ENCODE measurements around the gene PEPD. TPM values are rescaled to one million over a fixed set of nuclear protein-coding genes. Genes with fewer than 3 reads are reported as not detected.

The PEPD gene
- total and polyA plus RNA-seq, 2 of the 4 experiments (the other 2 are of a cell fraction) = 36.7 to 88.4 TPM

DNA sequence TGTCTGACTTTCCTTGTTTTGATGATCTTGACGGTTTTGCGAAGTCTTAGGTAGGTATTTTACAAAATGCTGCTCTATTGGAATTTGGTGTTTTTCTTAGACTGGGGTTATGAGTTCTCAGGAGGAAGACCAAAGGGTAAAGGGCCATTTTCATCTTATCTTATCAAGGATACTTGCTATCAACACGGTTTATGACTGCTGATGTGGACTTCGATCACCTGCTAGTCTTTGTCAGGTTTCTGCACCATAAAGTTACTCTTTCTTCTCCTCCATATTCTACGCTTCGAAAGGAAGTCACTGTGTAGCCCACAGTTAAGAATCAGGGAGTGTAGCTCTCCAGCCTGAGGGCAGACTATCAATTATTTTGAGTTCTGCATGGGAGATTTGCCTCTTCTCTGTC, 155.5 kb downstream of the PEPD start:
- Histone ChIP-seq H4K8ac (ENCODE audit: low read depth in 2 of 2, low read length in 2 of 2) (no peak overlapping the region), H3K36me3 (ENCODE audit: control insufficient read depth, insufficient read depth, low read length) (no peaks in the 10 kb centered on the region), H3K4me2 (ENCODE audit: low read depth, low read length) (no peak overlapping the region), H3K56ac (ENCODE audit: extremely low read depth, insufficient read depth, low read length) (no peak overlapping the region), H3K18ac (ENCODE audit: low read depth, low read length) (no peak overlapping the region), H4K20me1 (ENCODE audit: insufficient read depth, low read length) (no peaks in the 10 kb centered on the region), H3K27ac (ENCODE audit: insufficient read depth, low read length) (no peak overlapping the region), H3K23ac (ENCODE audit: low read depth, low read length) (no peak overlapping the region), H2AK9ac (replicated peaks; ENCODE audit: low read depth, low read length, poor library complexity) (no peak overlapping the region), H4K5ac (ENCODE audit: low read depth, low read length) (no peak overlapping the region), H2AFZ (replicated peaks; ENCODE audit: low read length, poor library complexity) (no peak overlapping the region), H2BK120ac (ENCODE audit: low read depth, low read length) (no peak overlapping the region), H2BK15ac (ENCODE audit: low read depth, low read length) (no peak overlapping the region), H3K14ac (replicated peaks; ENCODE audit: low read depth, low read length) (no peak overlapping the region), H2AK5ac (ENCODE audit: low read depth, low read length) (no peak overlapping the region), H3K79me1 (ENCODE audit: low read depth in 1 of 2, low read length in 2 of 2) (no peaks in the 10 kb centered on the region), H3K4me1 (ENCODE audit: control insufficient read depth, insufficient read depth, low read length) (no peaks in the 10 kb centered on the region), H3K4ac (ENCODE audit: low read depth, low read length) (no peak overlapping the region), H4K91ac (ENCODE audit: insufficient read depth, low read depth, low read length) (no peak overlapping the region), H3K9ac (ENCODE audit: low read depth, low read length) (no peak overlapping the region), H3K9me1 (ENCODE audit: insufficient read depth, low read length) (no peaks in the 10 kb centered on the region), H2BK20ac (ENCODE audit: low read depth, low read length) (no peak overlapping the region), H3K9me3 (ENCODE audit: control insufficient read depth, insufficient read depth, low read length) (no peaks in the 10 kb centered on the region), H3K27me3 (ENCODE audit: control insufficient read depth, insufficient read depth, low read length) (peaks cover 45% of the 10 kb centered on the region), H2BK5ac (ENCODE audit: low read depth, low read length, poor library complexity, severe bottlenecking) (no peak overlapping the region), H3K4me3 (ENCODE audit: insufficient read depth, low read depth, low read length) (no peak overlapping the region)
- CTCF ChIA-PET = no interaction called here
- no CpG with 5 or more reads among the region's 6 CpGs for WGBS, 2 experiments (ENCODE audit: extremely low coverage in 2 of 2, insufficient read length in 1 of 2)
- no TSS peak for BruUV-seq (replicated peaks)
- in situ Hi-C loops (cut with MboI; ENCODE audit: low sequenced_read_pairs) = no loop called here
- intact Hi-C loops (cut with micrococcal nuclease) = no loop called here
- POLR2A ChIA-PET (ENCODE audit: unreplicated experiment) = no interaction called here
- no peak for ATAC-seq (ENCODE audit: low read depth)
- dilution Hi-C loops (cut with HindIII; ENCODE audit: low sequenced_read_pairs, unreplicated experiment) = no loop called here
- no peak for DNase-seq
- TF ChIP-seq NFE2L2 (IDR thresholded peaks at IDR 0.05; ENCODE audit: low read depth, low read length) = no peak
- no peak for TF ChIP-seq MAZ (IDR thresholded peaks at IDR 0.05; ENCODE audit: borderline replicate concordance, low read depth, low read length)
- TF ChIP-seq RCOR1 (IDR thresholded peaks at IDR 0.05; ENCODE audit: insufficient replicate concordance, low read length) = no peak
- TF ChIP-seq BHLHE40 (IDR thresholded peaks at IDR 0.05; ENCODE audit: low read depth, low read length) = no peak
- TF ChIP-seq SMC3 (IDR thresholded peaks at IDR 0.05; ENCODE audit: low read depth, low read length) = no peak
- TF ChIP-seq, protein P1, sequence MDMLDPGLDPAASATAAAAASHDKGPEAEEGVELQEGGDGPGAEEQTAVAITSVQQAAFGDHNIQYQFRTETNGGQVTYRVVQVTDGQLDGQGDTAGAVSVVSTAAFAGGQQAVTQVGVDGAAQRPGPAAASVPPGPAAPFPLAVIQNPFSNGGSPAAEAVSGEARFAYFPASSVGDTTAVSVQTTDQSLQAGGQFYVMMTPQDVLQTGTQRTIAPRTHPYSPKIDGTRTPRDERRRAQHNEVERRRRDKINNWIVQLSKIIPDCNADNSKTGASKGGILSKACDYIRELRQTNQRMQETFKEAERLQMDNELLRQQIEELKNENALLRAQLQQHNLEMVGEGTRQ (IDR thresholded peaks at IDR 0.05; ENCODE audit: low read depth, low read length) = no peak
- TF ChIP-seq CEBPB (IDR thresholded peaks at IDR 0.05; ENCODE audit: low read depth, low read length) = no peak
- TF ChIP-seq RFX5 (IDR thresholded peaks at IDR 0.05; ENCODE audit: low read depth, low read length) = no peak
- no peak for TF ChIP-seq POLR2A (IDR thresholded peaks at IDR 0.05; ENCODE audit: low read depth, low read length)
- TF ChIP-seq MAFK (IDR thresholded peaks at IDR 0.05; ENCODE audit: low read depth, low read length) = no peak
- TF ChIP-seq CHD1 (IDR thresholded peaks at IDR 0.05; ENCODE audit: low read depth, low read length) = no peak
- TF ChIP-seq ELK1 (IDR thresholded peaks at IDR 0.05; ENCODE audit: borderline replicate concordance, low read depth, low read length) = no peak
- no peak for TF ChIP-seq MXI1 (IDR thresholded peaks at IDR 0.05; ENCODE audit: borderline replicate concordance, low read depth, low read length)
- TF ChIP-seq FOS (IDR thresholded peaks at IDR 0.05; ENCODE audit: low read depth, low read length) = no peak
- no peak for TF ChIP-seq RAD21 (IDR thresholded peaks at IDR 0.05; ENCODE audit: low read length)
- no peak for TF ChIP-seq CTCF (conservative IDR thresholded peaks at IDR 0.05; ENCODE audit: low read depth, low read length)
